Small intestine (tissue), 7 donors: Measurements from ENCODE around the gene HDAC4. TPM values are rescaled to one million over a fixed set of nuclear protein-coding genes. Genes with fewer than 3 reads are reported as not detected.

Source experiments
- DNase-seq, 2 donors: peaks; one replicate each; pipeline versions ENCODE4 v3.0.0 to v3.0.0-alpha.2; 2013
- FAIRE-seq: peaks from 2 replicates; lab custom pipeline; 2012; peaks lifted over from hg19 to GRCh38; lab: Jason Lieb, UNC
- H3K27ac ChIP-seq, 3 donors: one replicate each; pipeline ENCODE4 v1.5.1; 2013; ENCODE audit warnings: low read length in 2 of 3, mild to moderate bottlenecking in 2 of 3, control low read depth in 1 of 3, inconsistent platforms in 1 of 3, low read depth in 1 of 3, moderate library complexity in 1 of 3
- H3K27me3 ChIP-seq, 3 donors: one replicate each; pipeline ENCODE4 v1.6.1; 2013; ENCODE audit warnings: low read length in 3 of 3, inconsistent platforms in 1 of 3; ENCODE audit not compliant: control insufficient read depth in 3 of 3, insufficient read depth in 3 of 3
- H3K36me3 ChIP-seq, 3 donors: one replicate each; pipeline ENCODE4 v1.6.1; 2013; ENCODE audit warnings: low read length in 3 of 3, inconsistent platforms in 1 of 3, low read depth in 1 of 3, mild to moderate bottlenecking in 1 of 3, moderate library complexity in 1 of 3; ENCODE audit not compliant: control insufficient read depth in 3 of 3, insufficient read depth in 2 of 3
- H3K4me1 ChIP-seq, 3 donors: one replicate each; pipeline ENCODE4 v1.6.1; 2013; ENCODE audit warnings: low read length in 2 of 3, inconsistent platforms in 1 of 3, low read depth in 1 of 3, mild to moderate bottlenecking in 1 of 3, moderate library complexity in 1 of 3; ENCODE audit not compliant: control insufficient read depth in 3 of 3, insufficient read depth in 2 of 3
- H3K4me3 ChIP-seq, 3 donors: one replicate each; pipeline ENCODE4 v1.5.1; 2013; ENCODE audit warnings: low read length in 3 of 3, control low read depth in 1 of 3, inconsistent platforms in 1 of 3, low read depth in 1 of 3, mild to moderate bottlenecking in 1 of 3, moderate library complexity in 1 of 3
- H3K9me3 ChIP-seq, 2 donors: one replicate each; pipeline ENCODE4 v1.6.1; 2013; ENCODE audit warnings: low read depth in 1 of 2, low read length in 1 of 2; ENCODE audit not compliant: control insufficient read depth in 2 of 2, insufficient read depth in 1 of 2
- WGBS, 3 donors: extraction: QIAGEN DNeasy Blood & Tissue Kit; methylation state at CpG; one replicate each; pipeline ENCODE4 v1.1.7; 2013; 5-methylcytosine and 5-hydroxymethylcytosine counted together
- polyA plus RNA-seq, 4 donors: library from polyadenylated mRNA; stranded (reverse) in 3 of 4; unstranded in 1 of 4; fragments of 200-250 nt in 3 of 4; fragments of 120-200 nt in 1 of 4; gene quantifications; one replicate each; pipeline versions ENCODE4 v1.2.1 to v1.2.3, GENCODE V29; 2013
- donor health status: healthy with polysubstance abuse.
- donor health status: control.
- donor health status: control.
- donor health status: Bipolar disorder and iron deficiency.
- donor health status: healthy.

Gene HDAC4
- polyA plus RNA-seq, 4 donors, result 3.1 to 11.3 (median 5.9) TPM

DNA sequence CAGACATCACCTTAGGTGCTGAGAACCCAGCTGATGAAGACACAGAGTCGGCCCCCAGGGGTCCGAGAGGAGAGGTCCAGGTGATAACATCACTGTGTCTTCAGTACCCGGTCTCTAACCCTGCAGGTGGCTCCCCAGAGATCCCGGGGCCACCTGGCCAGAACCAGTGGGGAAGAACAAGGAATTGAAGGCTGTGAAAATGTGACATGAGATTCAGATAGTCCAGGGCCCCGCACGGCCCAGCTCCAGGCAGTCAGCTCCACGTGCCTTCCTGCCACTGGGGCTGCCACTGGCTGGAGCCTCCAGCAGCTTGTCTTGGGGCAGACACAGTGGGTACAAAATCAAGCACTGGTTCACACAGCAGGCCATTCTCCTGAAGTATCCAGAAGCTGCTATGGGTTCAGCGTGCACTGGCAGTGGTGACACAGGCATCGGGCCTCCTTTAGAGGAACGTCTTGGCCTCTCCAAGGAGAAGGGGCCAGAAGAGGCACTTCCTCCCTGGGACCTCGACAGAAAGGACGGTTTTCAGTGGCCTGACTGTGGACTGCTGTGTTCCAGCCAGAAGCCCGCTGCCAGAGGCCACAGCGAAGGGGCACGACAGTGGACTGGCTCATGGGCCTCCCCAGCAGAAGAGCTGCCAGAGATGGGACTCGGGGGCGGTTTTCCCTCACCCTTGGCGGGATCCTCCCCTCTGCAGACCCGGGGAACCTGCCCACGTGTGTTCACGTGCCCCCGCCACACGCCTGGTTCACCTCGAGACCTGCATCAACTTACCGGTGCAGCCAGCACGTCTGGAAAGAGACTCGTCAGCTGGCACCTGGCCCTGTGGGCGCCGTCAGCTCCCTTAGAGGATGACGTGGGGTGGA lies 150.4 kb downstream of the HDAC4 start:
- no peak for DNase-seq
- 84 to 92% (median 90%) methylated on average over 30 of the region's 30 CpGs for WGBS, 3 donors
- H3K27me3 ChIP-seq, result no peaks in the 10 kb centered on the region
- FAIRE-seq, result no peak
- peaks cover 0 to 13% (median 0%) of the 10 kb centered on the region in 3 donors for H3K4me1 ChIP-seq
- H3K4me3 ChIP-seq, result no peak overlapping the region
- H3K36me3 ChIP-seq, result peaks cover 0 to 7% (median 0%) of the 10 kb centered on the region in 3 donors
- H3K9me3 ChIP-seq, result no peaks in the 10 kb centered on the region
- peak overlapping the region in 2 of 3 donors; percentile 39 to 71 for H3K27ac ChIP-seq

DNA sequence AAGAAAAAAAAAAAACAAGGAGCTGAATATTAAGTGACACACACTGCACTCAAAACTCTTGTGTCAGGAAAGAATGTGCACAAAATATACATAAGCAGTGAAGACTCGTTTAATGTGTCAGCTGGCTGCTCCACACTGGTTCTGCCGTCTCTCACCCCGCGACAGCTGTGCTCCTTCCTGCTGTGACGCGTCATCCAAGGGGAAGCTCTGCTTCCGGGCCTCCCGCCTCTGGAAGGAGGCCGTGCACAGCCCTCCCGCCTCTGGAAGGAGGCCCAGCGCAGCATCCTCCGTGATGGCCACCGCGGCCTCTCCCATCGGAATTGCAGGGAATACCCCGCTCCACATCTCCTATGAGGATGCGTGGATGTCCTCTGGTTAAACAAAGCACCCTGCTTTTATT lies 151.0 kb downstream of the HDAC4 start:
- FAIRE-seq, result no peak

DNA sequence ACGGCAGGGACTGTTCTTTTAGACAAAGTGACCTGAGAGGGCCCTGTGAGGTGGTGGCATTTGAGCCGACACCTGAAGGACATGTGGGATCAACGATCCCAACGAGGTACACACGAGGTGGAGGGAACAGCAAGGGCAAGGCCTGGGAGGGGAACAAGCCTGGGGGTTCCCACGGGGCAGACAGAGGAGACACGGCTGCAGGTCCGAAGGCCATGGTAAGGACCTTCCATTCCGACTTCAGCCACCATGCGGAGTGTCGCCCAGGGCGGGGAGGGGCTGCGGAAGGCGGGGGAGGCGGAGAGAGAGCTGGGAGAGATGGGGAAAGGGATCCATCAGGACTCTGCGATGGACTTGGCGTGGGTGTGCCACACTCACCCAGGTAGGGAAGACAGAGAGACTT lies 151.8 kb downstream of the HDAC4 start:
- peak overlapping the region in 2 of 3 donors; percentile 40 to 76 for H3K27ac ChIP-seq
- WGBS, 3 donors, result 91 to 92% (median 91%) methylated on average over 17 of the region's 17 CpGs
- no peak overlapping the region for H3K4me3 ChIP-seq
- no peaks in the 10 kb centered on the region for H3K9me3 ChIP-seq
- H3K4me1 ChIP-seq, result peaks cover 0 to 13% (median 0%) of the 10 kb centered on the region in 3 donors
- no peak for DNase-seq
- H3K27me3 ChIP-seq, result no peaks in the 10 kb centered on the region
- no peak for FAIRE-seq
- H3K36me3 ChIP-seq, result peaks cover 0 to 10% (median 0%) of the 10 kb centered on the region in 3 donors

More for the DNA sequence above, 151.0 kb downstream of the HDAC4 start:
- H3K27ac ChIP-seq, result peak overlapping the region in 2 of 3 donors; percentile 40 to 71
- DNase-seq, result peak in 1 of 2 donors; percentile 52
- no peaks in the 10 kb centered on the region for H3K9me3 ChIP-seq
- H3K4me3 ChIP-seq, result no peak overlapping the region
- peaks cover 0 to 13% (median 0%) of the 10 kb centered on the region in 3 donors for H3K4me1 ChIP-seq
- no peaks in the 10 kb centered on the region for H3K27me3 ChIP-seq
- 48 to 85% (median 74%) methylated on average over 17 of the region's 17 CpGs for WGBS, 3 donors
- H3K36me3 ChIP-seq, result peaks cover 0 to 7% (median 0%) of the 10 kb centered on the region in 3 donors

DNA sequence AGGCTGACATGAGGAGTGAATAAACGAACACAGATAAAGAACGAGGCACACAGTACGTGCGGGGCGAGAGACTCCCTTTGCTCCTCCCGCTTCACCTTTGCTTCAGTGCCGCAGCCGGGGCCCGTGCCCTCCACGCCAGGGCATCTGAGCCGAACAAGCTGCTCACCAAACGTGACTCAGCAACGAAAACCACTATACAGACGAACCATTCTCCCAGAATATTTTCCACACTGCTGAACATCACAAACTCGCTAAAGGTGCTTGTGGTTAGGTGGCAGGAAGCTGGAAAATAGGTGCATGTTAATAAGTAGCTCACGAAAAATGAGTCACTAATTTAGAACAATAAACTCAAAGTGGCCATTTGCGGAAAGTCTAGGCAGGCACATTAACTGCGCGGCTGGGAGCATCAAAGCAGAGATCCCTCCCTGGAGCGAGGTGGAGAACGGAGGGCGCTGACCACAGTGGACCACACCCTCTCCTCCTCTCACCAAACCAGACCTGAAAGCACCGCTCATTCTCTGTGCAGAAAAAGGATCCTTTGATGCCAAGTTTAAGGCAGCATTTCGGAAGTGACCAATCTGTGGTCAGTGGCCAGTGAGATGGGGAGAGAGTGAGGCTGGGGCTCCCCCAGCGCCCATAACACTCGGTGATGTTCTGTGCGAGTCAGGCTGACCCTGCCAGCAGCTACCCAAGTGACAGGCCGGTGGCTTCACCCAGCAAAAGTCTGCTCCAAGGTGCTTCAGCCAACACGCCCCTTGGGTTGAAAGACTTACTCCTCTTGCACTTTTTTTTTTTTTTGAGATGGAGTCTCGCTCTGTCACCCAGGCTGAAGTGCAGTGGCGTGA lies 153.2 kb downstream of the HDAC4 start:
- Histone ChIP-seq H3K4me3 (no peak overlapping the region), H3K4me1 (peaks cover 0 to 13% (median 0%) of the 10 kb centered on the region in 3 donors), H3K27ac (no peak overlapping the region), H3K9me3 (peaks cover 0 to 4% of the 10 kb centered on the region in 2 donors), H3K36me3 (peaks cover 0 to 10% (median 0%) of the 10 kb centered on the region in 3 donors), H3K27me3 (no peaks in the 10 kb centered on the region)
- 56 to 84% (median 67%) methylated on average over 29 to 31 of the region's 31 CpGs for WGBS, 3 donors
- FAIRE-seq (no peak), DNase-seq (peak in 1 of 2 donors; percentile 39)

DNA sequence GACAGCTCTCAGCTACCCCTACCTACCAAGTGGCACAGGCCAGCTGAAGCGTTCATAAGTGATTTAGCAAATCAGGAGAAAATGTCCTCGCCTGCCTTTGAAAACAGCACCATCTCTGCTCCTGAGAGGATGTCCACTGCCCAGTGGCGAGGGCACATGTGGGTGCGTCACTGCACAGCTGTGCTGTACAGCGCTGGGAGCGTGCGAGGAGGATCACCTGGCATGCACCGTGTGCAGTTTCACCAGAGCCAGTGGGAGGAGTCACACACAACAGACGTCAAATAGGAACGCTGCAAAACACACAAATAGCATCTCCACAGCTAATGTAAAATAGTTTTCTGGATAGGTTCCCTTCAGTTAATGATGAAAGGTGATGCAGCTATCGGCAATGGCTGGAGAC lies 154.1 kb downstream of the HDAC4 start:
- FAIRE-seq (no peak), DNase-seq (peak in 1 of 2 donors; percentile 68)
- H3K9me3 ChIP-seq, result peaks cover 0 to 4% of the 10 kb centered on the region in 2 donors
- H3K4me1 ChIP-seq, result peaks cover 0 to 13% (median 0%) of the 10 kb centered on the region in 3 donors
- peaks cover 0 to 10% (median 0%) of the 10 kb centered on the region in 3 donors for H3K36me3 ChIP-seq
- peak overlapping the region; percentile 16 to 50 (median 41) for H3K27ac ChIP-seq
- H3K27me3 ChIP-seq, result no peaks in the 10 kb centered on the region
- WGBS, 3 donors, result 16 to 59% (median 48%) methylated on average over 11 of the region's 11 CpGs
- H3K4me3 ChIP-seq, result no peak overlapping the region

DNA sequence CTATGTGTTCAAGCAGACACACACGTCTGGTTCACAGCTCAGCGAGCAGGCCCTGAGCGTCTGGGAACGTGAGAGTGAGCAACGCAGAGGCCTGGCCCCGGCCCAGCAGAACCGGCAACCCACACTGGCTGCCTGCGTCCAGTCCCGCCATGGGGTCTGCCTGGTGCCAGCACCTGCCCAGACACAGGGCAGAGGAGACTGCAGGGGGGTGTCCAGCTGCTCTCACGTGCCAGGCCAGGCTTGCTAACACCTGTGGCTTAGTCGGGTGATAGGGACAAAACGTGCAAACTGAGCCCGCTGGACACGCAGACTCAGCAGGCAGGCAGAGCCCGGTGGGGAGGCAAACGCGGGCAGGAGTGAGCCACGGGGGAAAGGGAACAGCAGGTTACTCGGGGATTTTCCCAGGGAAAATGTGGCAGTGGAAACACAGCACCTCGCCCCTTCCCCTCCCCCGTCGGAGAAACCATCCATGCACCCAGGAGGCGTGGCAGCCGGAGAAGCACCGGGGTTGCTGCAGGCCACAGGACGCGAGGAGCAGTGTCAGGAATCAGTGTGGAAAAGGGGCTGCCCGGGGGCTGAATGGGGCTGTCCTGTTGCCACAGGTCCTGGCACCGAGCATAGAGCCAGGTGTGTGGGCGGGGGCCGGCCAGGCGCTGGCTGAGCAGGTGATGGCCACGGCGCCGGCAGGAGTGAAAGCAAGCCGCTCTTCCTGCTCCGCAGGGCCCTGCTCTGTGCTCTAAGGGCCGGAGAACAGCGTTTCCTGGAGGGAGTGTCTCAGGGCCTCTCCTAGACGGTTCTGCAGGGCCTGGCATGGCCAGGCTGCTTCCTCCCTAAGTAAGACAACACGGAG lies 154.7 kb downstream of the HDAC4 start:
- Histone ChIP-seq H3K27me3 (no peaks in the 10 kb centered on the region), H3K36me3 (peaks cover 0 to 10% (median 0%) of the 10 kb centered on the region in 3 donors), H3K9me3 (peaks cover 0 to 4% of the 10 kb centered on the region in 2 donors), H3K4me1 (peaks cover 0 to 13% (median 0%) of the 10 kb centered on the region in 3 donors), H3K27ac (peak overlapping the region; percentile 16 to 50 (median 41)), H3K4me3 (peak overlapping the region in 2 of 3 donors; percentile 25 to 42)
- peak; percentile 58 to 73 for DNase-seq
- FAIRE-seq, result no peak
- WGBS, 3 donors, result 37 to 71% (median 47%) methylated on average over 38 to 41 of the region's 41 CpGs

DNA sequence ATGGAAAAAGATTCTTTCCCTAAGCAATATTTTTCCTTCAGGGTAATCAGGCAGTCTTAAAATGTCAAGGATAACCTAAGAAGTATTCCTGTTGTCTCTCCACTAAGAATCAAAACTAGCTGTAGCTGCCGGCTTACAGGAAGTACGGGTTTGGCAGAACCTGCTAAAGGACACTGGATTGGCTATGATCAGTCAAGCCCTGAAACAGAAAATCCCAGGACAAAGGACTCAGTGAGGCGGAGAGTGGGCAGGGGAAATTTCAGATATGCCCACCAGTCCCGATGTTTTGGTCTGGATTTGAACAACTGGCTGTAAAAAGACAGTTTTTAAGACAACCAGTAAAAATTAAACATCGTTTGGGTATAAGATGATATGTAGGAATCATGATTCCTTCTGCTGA lies 155.7 kb downstream of the HDAC4 start:
- H3K4me3 ChIP-seq, result no peak overlapping the region
- 79 to 89% (median 84%) methylated on average over 5 of the region's 5 CpGs for WGBS, 3 donors
- peaks cover 0 to 4% of the 10 kb centered on the region in 2 donors for H3K9me3 ChIP-seq
- no peak for FAIRE-seq
- no peak overlapping the region for H3K27ac ChIP-seq
- no peaks in the 10 kb centered on the region for H3K27me3 ChIP-seq
- peaks cover 0 to 16% (median 0%) of the 10 kb centered on the region in 3 donors for H3K4me1 ChIP-seq
- DNase-seq, result no peak
- H3K36me3 ChIP-seq, result peaks cover 0 to 10% (median 0%) of the 10 kb centered on the region in 3 donors
